ENCODE data around the gene GH1. TPM values are rescaled to one million over a fixed set of nuclear protein-coding genes. Genes with fewer than 3 reads are reported as not detected.
"Not testable (repeated sequence)": the region's sequence is repeated elsewhere in the genome, so short reads cannot be mapped to it uniquely, and the experiment has no call there.

Gene GH1
- total and polyA plus RNA-seq, 7 experiments from 2014 or later, result 0.58 to 0.66 TPM; not detected in 5

DNA sequence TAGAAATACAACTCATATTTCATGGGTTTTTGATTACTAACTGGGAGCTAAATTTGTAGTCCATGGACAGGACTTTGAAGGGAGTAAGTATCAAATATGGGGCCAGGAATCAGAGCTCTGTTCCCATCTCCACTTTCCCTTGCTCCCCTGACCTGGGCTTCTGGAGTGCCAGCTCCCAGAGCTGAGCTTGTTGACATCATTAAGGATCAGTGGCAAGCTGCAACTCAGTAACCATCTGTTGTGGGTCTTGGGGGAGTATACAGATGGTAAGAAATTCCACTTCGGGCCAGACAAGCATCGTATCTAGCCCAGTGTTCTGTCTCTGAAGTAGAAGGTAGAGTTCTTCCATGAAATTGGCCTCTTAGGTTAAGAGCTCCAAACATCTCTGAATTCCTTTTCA is 16.7 kb downstream of the GH1 start:
- POLR2A ChIA-PET; intact Hi-C loops (cut with micrococcal nuclease): not testable (repeated sequence)
- CTCF ChIA-PET, result interaction anchor here (0.6 to 1.7 kb wide), 7 partner anchors 10 to 732 kb away, joined by 3 to 5 read pairs (median 4); partner anchors contain the start of gene ICAM2

DNA sequence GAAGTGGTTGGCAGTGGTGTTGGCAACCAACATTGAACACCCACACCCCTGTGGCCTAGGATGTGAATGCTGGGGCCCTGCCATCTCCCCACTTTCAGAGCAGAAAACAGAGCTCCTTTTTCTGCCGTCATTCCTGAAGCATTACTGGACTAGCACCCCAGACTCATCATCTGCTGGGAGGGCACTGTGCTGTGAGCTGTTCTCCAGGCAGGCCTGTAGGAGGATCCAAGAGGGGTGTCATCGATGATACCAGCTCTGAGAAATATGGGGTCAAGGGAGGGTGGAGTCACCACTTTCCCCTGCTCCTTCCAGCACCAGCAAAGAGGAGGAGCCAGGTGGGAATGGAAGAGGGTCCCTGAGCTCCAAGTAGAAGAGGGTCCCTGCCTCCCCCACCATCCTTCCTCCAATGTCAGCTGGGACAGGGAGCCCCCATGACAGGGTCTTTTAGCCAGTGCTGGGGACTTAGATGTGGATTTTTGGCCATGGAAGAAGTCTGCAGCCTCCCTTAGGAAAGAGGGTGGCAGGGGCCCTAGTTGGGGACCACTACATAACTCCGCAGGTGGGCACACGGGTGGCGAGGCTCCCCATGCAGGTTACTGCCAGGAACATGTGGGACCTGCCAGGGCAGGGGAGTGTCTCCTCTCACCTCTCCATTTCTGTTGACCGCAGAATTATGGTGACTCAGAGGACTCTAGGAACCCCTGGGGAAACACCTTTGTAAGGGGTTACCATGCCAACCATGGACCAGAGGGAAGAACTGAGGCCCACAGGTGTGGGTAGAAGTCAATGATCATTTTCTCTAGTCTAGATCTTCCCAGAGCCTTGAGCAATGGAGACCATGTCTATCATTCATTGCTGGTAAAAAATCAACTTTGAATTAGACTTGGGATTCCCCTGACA is 19.5 kb downstream of the GH1 start:
- H3K36me3 ChIP-seq (ENCODE audit: control insufficient read depth in 2 of 3, insufficient read depth in 3 of 3, low read length in 3 of 3); H3K4me3 ChIP-seq (ENCODE audit: low read length); ATAC-seq; H3K27ac ChIP-seq (ENCODE audit: low read depth, low read length); CTCF ChIA-PET; intact Hi-C loops (cut with micrococcal nuclease); H3K4me1 ChIP-seq (ENCODE audit: control insufficient read depth in 2 of 2, insufficient read depth in 2 of 2, low read length in 2 of 2); H3K9me3 Mint-ChIP-seq; H3K27ac Mint-ChIP-seq; H3K36me3 Mint-ChIP-seq; POLR2A ChIA-PET; H3K27me3 ChIP-seq (ENCODE audit: control insufficient read depth in 2 of 2, insufficient read depth in 2 of 2, low read length in 2 of 2); H3K4me3 Mint-ChIP-seq; H3K9me3 ChIP-seq (ENCODE audit: control insufficient read depth in 2 of 3, low read length in 3 of 3): not testable (repeated sequence)
- DNase-seq, result peak in 1 of 9 donors; percentile 37
- H3K27me3 Mint-ChIP-seq, result peaks cover 0 to 27% (median 0%) of the 10 kb centered on the region in 5 donors
- peaks cover 0 to 12% (median 3%) of the 10 kb centered on the region in 7 donors for H3K4me1 Mint-ChIP-seq

More for the DNA sequence above, 16.7 kb downstream of the GH1 start:
- H3K27ac ChIP-seq (ENCODE audit: low read depth, low read length); H3K4me1 ChIP-seq (ENCODE audit: control insufficient read depth in 2 of 2, insufficient read depth in 2 of 2, low read length in 2 of 2); DNase-seq; ATAC-seq; H3K4me3 ChIP-seq (ENCODE audit: low read length); H3K36me3 Mint-ChIP-seq; H3K27me3 ChIP-seq (ENCODE audit: control insufficient read depth in 2 of 2, insufficient read depth in 2 of 2, low read length in 2 of 2); H3K9me3 ChIP-seq (ENCODE audit: control insufficient read depth in 2 of 3, low read length in 3 of 3); H3K36me3 ChIP-seq (ENCODE audit: control insufficient read depth in 2 of 3, insufficient read depth in 3 of 3, low read length in 3 of 3); H3K9me3 Mint-ChIP-seq; H3K4me3 Mint-ChIP-seq; H3K27ac Mint-ChIP-seq: not testable (repeated sequence)
- Mint-ChIP-seq H3K27me3 (peaks cover 0 to 31% (median 0%) of the 10 kb centered on the region in 5 donors), H3K4me1 (peaks cover 0 to 12% (median 3%) of the 10 kb centered on the region in 7 donors)

DNA sequence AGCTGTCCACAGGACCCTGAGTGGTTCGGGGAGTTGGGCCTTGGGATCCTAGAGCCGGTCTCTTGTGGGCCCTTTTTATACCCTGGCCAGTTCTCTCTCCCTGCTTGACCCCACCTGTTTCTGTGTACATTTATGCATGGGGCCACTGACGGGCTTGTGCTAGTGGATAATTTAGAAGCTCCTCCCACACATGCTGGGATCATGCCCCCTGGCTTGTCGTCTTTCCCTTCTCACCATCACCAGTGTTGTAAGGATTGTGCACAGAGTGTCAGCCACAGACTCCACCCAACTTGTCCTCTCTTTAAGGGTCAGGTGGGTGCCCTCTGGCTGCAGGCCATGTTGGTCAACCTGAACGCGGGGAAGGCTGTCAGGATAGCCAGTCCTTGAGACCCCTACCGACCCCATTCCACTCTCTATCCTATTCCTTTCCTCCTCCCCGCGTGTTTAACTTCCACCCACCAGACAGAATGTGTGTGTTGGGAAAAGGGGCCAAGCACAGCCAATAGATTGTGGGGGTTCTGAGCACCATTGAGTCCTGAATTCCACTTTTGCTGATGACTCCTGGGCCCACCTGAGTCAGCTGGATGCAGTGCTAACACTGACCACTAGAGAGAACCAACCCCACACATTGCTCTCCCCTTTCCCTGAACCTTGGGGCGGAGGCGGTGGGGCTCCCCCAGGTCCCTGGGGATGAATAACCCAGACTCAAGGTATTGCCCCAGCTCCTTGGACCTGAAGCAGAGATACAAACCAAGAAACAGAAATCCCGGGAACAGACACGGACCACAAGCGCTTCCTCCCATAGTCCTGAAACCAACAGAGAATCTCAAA is 21.9 kb downstream of the GH1 start, which contains the start of gene CSH1:
Gene CSH1, minus strand, starts transcription at position 51 of the 831 bp plus-strand sequence. CDS start 63 bp downstream, outside the sequence.
- POLR2A ChIA-PET; DNase-seq; CTCF ChIA-PET; H3K36me3 ChIP-seq (ENCODE audit: control insufficient read depth in 2 of 3, insufficient read depth in 3 of 3, low read length in 3 of 3); H3K9me3 Mint-ChIP-seq; H3K27ac ChIP-seq (ENCODE audit: low read depth, low read length); ATAC-seq; H3K4me1 Mint-ChIP-seq; H3K4me1 ChIP-seq (ENCODE audit: control insufficient read depth in 2 of 2, insufficient read depth in 2 of 2, low read length in 2 of 2); H3K9me3 ChIP-seq (ENCODE audit: control insufficient read depth in 2 of 3, low read length in 3 of 3); H3K4me3 ChIP-seq (ENCODE audit: low read length); intact Hi-C loops (cut with micrococcal nuclease); H3K4me3 Mint-ChIP-seq; H3K36me3 Mint-ChIP-seq; H3K27me3 ChIP-seq (ENCODE audit: control insufficient read depth in 2 of 2, insufficient read depth in 2 of 2, low read length in 2 of 2): not testable (repeated sequence)
- Mint-ChIP-seq H3K27ac (peak within 1 kb of the TSS in 1 of 9 donors; percentile 51), H3K27me3 (peaks cover 0 to 32% (median 0%) of the 10 kb centered on the region in 5 donors)

DNA sequence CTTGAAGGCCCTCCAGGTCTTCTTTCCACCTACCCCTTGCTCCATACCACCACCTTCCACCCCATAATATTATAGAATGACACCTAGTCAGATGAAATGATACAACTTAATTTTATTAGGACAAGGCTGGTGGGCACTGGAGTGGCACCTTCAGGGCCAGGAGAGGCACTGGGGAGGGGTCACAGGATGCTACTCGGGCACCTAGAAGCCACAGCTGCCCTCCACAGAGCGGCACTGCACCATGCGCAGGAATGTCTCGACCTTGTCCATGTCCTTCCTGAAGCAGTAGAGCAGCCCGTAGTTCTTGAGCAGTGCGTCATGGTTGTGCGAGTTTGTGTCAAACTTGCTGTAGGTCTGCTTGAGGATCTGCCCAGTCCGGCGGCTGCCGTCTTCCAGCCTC is 23.8 kb downstream of the GH1 start:
- intact Hi-C loops (cut with micrococcal nuclease); ATAC-seq; CTCF ChIA-PET; H3K36me3 Mint-ChIP-seq; POLR2A ChIA-PET; H3K4me3 Mint-ChIP-seq; H3K27ac ChIP-seq (ENCODE audit: low read depth, low read length); DNase-seq; H3K4me1 Mint-ChIP-seq; H3K4me1 ChIP-seq (ENCODE audit: control insufficient read depth in 2 of 2, insufficient read depth in 2 of 2, low read length in 2 of 2); H3K9me3 Mint-ChIP-seq; H3K27ac Mint-ChIP-seq; H3K4me3 ChIP-seq (ENCODE audit: low read length); H3K9me3 ChIP-seq (ENCODE audit: control insufficient read depth in 2 of 3, low read length in 3 of 3); H3K36me3 ChIP-seq (ENCODE audit: control insufficient read depth in 2 of 3, insufficient read depth in 3 of 3, low read length in 3 of 3); H3K27me3 ChIP-seq (ENCODE audit: control insufficient read depth in 2 of 2, insufficient read depth in 2 of 2, low read length in 2 of 2): not testable (repeated sequence)
- peaks cover 0 to 31% (median 0%) of the 10 kb centered on the region in 5 donors for H3K27me3 Mint-ChIP-seq

DNA sequence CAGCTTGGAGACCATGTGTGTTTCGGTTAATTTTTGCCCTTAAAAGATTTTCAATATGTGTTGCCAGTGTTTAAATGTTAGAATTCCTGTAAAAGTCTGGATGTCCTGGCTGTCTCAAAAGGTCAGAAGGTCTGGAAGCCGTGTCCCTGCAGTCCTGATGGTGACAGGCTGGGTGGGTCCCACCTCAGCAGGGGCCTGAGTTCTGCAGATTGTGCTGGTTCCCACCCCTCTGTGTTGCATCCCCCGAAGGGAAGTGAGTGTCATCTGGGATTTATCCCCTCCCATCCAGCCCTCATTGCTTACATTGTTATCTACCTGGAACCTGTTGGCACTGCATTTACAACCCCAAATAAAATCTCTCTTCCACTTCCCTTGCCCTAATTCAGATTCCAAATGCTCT is 24.6 kb downstream of the GH1 start:
- H3K4me1 ChIP-seq (ENCODE audit: control insufficient read depth in 2 of 2, insufficient read depth in 2 of 2, low read length in 2 of 2); H3K27ac ChIP-seq (ENCODE audit: low read depth, low read length); ATAC-seq; CTCF ChIA-PET; H3K36me3 Mint-ChIP-seq; H3K4me3 Mint-ChIP-seq; H3K27me3 ChIP-seq (ENCODE audit: control insufficient read depth in 2 of 2, insufficient read depth in 2 of 2, low read length in 2 of 2); H3K4me1 Mint-ChIP-seq; H3K9me3 Mint-ChIP-seq; H3K36me3 ChIP-seq (ENCODE audit: control insufficient read depth in 2 of 3, insufficient read depth in 3 of 3, low read length in 3 of 3); H3K27ac Mint-ChIP-seq; H3K4me3 ChIP-seq (ENCODE audit: low read length); intact Hi-C loops (cut with micrococcal nuclease); H3K9me3 ChIP-seq (ENCODE audit: control insufficient read depth in 2 of 3, low read length in 3 of 3); DNase-seq; POLR2A ChIA-PET: not testable (repeated sequence)
- H3K27me3 Mint-ChIP-seq, result peaks cover 0 to 32% (median 2%) of the 10 kb centered on the region in 5 donors

GRCh38 chr17:63892316-63893037 is 26.2 kb downstream of the GH1 start:
- H3K36me3 ChIP-seq (ENCODE audit: control insufficient read depth in 2 of 3, insufficient read depth in 3 of 3, low read length in 3 of 3); H3K4me1 Mint-ChIP-seq; intact Hi-C loops (cut with micrococcal nuclease); H3K9me3 Mint-ChIP-seq; POLR2A ChIA-PET; H3K4me1 ChIP-seq (ENCODE audit: control insufficient read depth in 2 of 2, insufficient read depth in 2 of 2, low read length in 2 of 2); H3K4me3 ChIP-seq (ENCODE audit: low read length); ATAC-seq; CTCF ChIA-PET; H3K27ac ChIP-seq (ENCODE audit: low read depth, low read length); H3K27ac Mint-ChIP-seq; H3K9me3 ChIP-seq (ENCODE audit: control insufficient read depth in 2 of 3, low read length in 3 of 3); H3K4me3 Mint-ChIP-seq; DNase-seq; H3K36me3 Mint-ChIP-seq; H3K27me3 ChIP-seq (ENCODE audit: control insufficient read depth in 2 of 2, insufficient read depth in 2 of 2, low read length in 2 of 2): not testable (repeated sequence)
- peaks cover 0 to 42% (median 4%) of the 10 kb centered on the region in 5 donors for H3K27me3 Mint-ChIP-seq

Data from naive thymus-derived CD4-positive, alpha-beta T cell (primary cell).